ENCODE data around the gene CDKAL1. TPM values are rescaled to one million over a fixed set of nuclear protein-coding genes. Genes with fewer than 3 reads are reported as not detected.

Gene CDKAL1
- total RNA-seq, 3 donors from 2014 or later: 13.0 to 27.2 (median 18.0) TPM

DNA sequence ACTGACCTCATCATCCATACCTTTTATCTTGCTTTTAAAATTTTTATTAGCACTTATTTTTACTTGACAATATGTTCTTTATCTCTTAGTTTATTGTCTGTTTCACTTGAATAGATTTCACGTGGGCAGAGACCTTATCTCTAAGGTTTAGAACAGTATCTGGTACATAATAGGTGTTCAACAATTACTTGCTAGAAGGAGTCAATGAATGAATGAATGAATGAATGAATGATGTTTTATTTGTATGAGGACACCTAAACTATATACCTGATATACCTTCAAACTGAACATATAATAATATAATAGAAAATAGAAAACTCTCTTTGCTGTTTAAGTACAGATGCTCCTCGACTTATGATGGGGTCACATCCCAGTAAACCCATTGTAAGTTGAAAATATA, 412.6 kb downstream of the CDKAL1 start:
- H3K36me3 ChIP-seq: no peaks in the 10 kb centered on the region
- intact Hi-C loops (cut with DNase I; ENCODE audit: low total_unique reads): no loop called here
- no peak for DNase-seq (ENCODE audit: low spot score in 2 of 2)
- TF ChIP-seq CTCF (IDR thresholded peaks at IDR 0.05) (no peak), POLR2AphosphoS5 (IDR thresholded peaks at IDR 0.05) (no peak), POLR2A (IDR thresholded peaks at IDR 0.05) (no peak)
- no peaks in the 10 kb centered on the region for H3K27me3 ChIP-seq
- H3K27ac ChIP-seq: no peak overlapping the region
- H3K9me3 ChIP-seq: peaks cover 0 to 6% of the 10 kb centered on the region in 2 donors
- no peaks in the 10 kb centered on the region for H3K4me1 ChIP-seq
- H3K4me3 ChIP-seq: no peak overlapping the region

- Histone ChIP-seq H3K27ac (no peak overlapping the region), H3K4me1 (no peaks in the 10 kb centered on the region), H3K36me3 (no peaks in the 10 kb centered on the region), H3K4me3 (no peak overlapping the region), H3K9me3 (no peaks in the 10 kb centered on the region), H3K27me3 (no peaks in the 10 kb centered on the region)
- no peak for DNase-seq (ENCODE audit: low spot score in 2 of 2)
- intact Hi-C loops (cut with DNase I; ENCODE audit: low total_unique reads): no loop called here
- TF ChIP-seq POLR2A (IDR thresholded peaks at IDR 0.05) (no peak), CTCF (IDR thresholded peaks at IDR 0.05) (no peak), POLR2AphosphoS5 (IDR thresholded peaks at IDR 0.05) (no peak)
These were observed 413.7 kb downstream of the CDKAL1 start for GRCh38 chr6:20947977-20948376.

DNA sequence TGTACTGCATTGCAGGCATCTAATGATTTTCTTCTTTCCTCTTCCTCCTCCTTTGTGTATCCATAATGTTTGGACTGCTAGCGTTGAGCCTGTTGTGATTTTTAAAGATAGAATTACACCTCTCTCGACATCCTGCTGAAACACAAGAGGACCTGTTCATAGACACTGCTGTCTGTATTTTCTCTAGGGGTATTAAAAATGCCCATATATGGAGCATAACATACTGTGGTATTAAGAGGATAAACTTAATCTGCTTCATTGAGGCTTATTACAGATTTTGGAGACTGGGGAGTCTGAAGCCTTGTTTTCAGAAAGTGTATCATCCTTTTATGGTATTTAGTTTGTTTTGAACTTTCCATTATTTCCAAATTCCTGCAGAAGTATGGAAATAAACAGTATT, 414.3 kb downstream of the CDKAL1 start:
- no peak for DNase-seq (ENCODE audit: low spot score in 2 of 2)
- Histone ChIP-seq H3K4me3 (no peak overlapping the region), H3K27ac (no peak overlapping the region), H3K27me3 (no peaks in the 10 kb centered on the region), H3K4me1 (no peaks in the 10 kb centered on the region), H3K9me3 (no peaks in the 10 kb centered on the region), H3K36me3 (no peaks in the 10 kb centered on the region)
- no peak for TF ChIP-seq POLR2AphosphoS5 (IDR thresholded peaks at IDR 0.05)
- no peak for TF ChIP-seq POLR2A (IDR thresholded peaks at IDR 0.05)
- TF ChIP-seq CTCF (IDR thresholded peaks at IDR 0.05): no peak
- intact Hi-C loops (cut with DNase I; ENCODE audit: low total_unique reads): no loop called here

GRCh38 chr6:20949138-20949537, 414.9 kb downstream of the CDKAL1 start:
- Histone ChIP-seq H3K9me3 (no peaks in the 10 kb centered on the region), H3K36me3 (no peaks in the 10 kb centered on the region), H3K4me1 (no peaks in the 10 kb centered on the region), H3K4me3 (no peak overlapping the region), H3K27me3 (no peaks in the 10 kb centered on the region), H3K27ac (no peak overlapping the region)
- intact Hi-C loops (cut with DNase I; ENCODE audit: low total_unique reads): no loop called here
- no peak for DNase-seq (ENCODE audit: low spot score in 2 of 2)
- TF ChIP-seq POLR2AphosphoS5 (IDR thresholded peaks at IDR 0.05) (no peak), POLR2A (IDR thresholded peaks at IDR 0.05) (no peak), CTCF (IDR thresholded peaks at IDR 0.05) (no peak)

- H3K27me3 ChIP-seq: no peaks in the 10 kb centered on the region
- intact Hi-C loops (cut with DNase I; ENCODE audit: low total_unique reads): no loop called here
- H3K4me3 ChIP-seq: no peak overlapping the region
- no peak overlapping the region for H3K27ac ChIP-seq
- DNase-seq (ENCODE audit: low spot score in 2 of 2): no peak
- TF ChIP-seq POLR2A (IDR thresholded peaks at IDR 0.05) (no peak), CTCF (IDR thresholded peaks at IDR 0.05) (no peak), POLR2AphosphoS5 (IDR thresholded peaks at IDR 0.05) (no peak)
- H3K4me1 ChIP-seq: no peaks in the 10 kb centered on the region
- no peaks in the 10 kb centered on the region for H3K9me3 ChIP-seq
- H3K36me3 ChIP-seq: no peaks in the 10 kb centered on the region
These were observed 418.6 kb downstream of the CDKAL1 start for GRCh38 chr6:20952699-20953474.
